Gastrocnemius medialis (tissue), 4 donors: ENCODE measurements around the gene MRC1.

Experiments used
- POLR2A ChIP-seq, 2 donors: fragments of 450-650 bp; IDR thresholded peaks; one replicate each; pipeline ENCODE4 v1.6.1; 2017; ENCODE audit warnings: antibody characterized with exemption in 2 of 2, mild to moderate bottlenecking in 2 of 2, moderate library complexity in 2 of 2
- TF ChIP-seq, protein P1 (sequence below), 5 experiments: fragments of 450-650 bp in 3 of 5; fragments of 200-600 bp in 2 of 5; sonication (generic) in 2 of 5; IDR thresholded peaks in 4 of 5; conservative IDR thresholded peaks in 1 of 5; 1 replicate in 4 of 5; 2 replicates in 1 of 5; pipeline ENCODE4 v1.5.1; 2016 to 2019; ENCODE audit warnings: antibody characterized with exemption in 5 of 5, mild to moderate bottlenecking in 3 of 5, moderate library complexity in 3 of 5

DNA sequence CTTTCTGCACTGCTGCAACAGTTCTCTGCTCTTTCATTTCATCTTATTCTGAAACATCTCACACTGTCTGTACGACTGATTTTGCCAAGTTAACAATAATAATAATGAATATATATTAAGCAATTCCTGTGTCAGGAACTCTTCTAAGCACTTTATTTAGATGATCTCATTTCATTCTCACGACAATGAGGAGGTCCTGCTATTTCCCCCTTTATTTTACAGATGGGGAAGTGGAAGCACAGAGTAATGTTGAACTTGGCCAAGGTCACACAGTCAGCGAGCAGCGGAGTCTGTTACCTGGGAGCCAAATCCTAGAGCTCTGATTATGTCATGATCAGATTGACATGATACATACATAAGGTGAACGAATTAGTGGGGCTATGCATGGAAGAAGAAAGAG, 5.8 kb downstream of the MRC1 start:
- TF ChIP-seq, protein P1, sequence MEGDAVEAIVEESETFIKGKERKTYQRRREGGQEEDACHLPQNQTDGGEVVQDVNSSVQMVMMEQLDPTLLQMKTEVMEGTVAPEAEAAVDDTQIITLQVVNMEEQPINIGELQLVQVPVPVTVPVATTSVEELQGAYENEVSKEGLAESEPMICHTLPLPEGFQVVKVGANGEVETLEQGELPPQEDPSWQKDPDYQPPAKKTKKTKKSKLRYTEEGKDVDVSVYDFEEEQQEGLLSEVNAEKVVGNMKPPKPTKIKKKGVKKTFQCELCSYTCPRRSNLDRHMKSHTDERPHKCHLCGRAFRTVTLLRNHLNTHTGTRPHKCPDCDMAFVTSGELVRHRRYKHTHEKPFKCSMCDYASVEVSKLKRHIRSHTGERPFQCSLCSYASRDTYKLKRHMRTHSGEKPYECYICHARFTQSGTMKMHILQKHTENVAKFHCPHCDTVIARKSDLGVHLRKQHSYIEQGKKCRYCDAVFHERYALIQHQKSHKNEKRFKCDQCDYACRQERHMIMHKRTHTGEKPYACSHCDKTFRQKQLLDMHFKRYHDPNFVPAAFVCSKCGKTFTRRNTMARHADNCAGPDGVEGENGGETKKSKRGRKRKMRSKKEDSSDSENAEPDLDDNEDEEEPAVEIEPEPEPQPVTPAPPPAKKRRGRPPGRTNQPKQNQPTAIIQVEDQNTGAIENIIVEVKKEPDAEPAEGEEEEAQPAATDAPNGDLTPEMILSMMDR (IDR thresholded peaks at IDR 0.05 in 4 of 5, conservative IDR thresholded peaks at IDR 0.05 in 1 of 5), result no peak
- TF ChIP-seq POLR2A (IDR thresholded peaks at IDR 0.05), result no peak
